Astrocyte of the spinal cord (primary cell): ENCODE results near the gene SH2D3C.

Experiments
- DNase-seq: peaks from one replicate; pipeline ENCODE4 v3.0.0; 2011; ENCODE audit warnings: low read depth, low spot score
- H3K4me3 ChIP-seq: 2 replicates; pipeline ENCODE4 v1.5.1; 2011; ENCODE audit warnings: low read depth, mild to moderate bottlenecking, low read length, moderate library complexity
- in situ Hi-C: cut with HindIII; loops from 2 replicates; pipeline ENCODE4 v1.10.0; 2017; ENCODE audit warnings: low sequenced_read_pairs
- TF ChIP-seq, protein P1 (sequence below): IDR thresholded peaks from 2 replicates; pipeline ENCODE4 v1.5.1; 2012; ENCODE audit warnings: low read depth, mild to moderate bottlenecking, low read length, inconsistent platforms

Gene SH2D3C

DNA sequence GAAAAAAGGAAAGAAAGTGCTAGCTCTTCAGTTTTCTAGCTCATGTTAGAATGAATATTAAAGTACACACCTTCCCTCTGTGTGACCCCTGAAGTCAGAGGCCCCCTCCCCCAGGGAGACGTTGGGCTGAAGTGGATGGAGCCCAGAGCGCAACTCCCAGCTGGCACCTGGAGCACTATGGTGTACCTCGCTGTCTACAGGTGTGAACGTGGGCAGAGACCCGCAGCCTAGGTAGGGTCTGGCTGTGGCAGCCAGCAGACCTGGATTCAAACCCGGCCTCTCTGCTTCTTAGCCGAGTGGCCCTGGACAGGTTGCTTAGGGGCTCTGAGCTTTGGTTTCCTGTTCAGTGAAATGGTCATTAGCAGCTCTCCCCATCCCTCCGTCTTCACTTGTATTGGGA, 49.7 kb downstream of the SH2D3C start:
- no peak for DNase-seq
- in situ Hi-C loops: no loop called here
- no peak overlapping the region for H3K4me3 ChIP-seq
- TF ChIP-seq, protein P1, sequence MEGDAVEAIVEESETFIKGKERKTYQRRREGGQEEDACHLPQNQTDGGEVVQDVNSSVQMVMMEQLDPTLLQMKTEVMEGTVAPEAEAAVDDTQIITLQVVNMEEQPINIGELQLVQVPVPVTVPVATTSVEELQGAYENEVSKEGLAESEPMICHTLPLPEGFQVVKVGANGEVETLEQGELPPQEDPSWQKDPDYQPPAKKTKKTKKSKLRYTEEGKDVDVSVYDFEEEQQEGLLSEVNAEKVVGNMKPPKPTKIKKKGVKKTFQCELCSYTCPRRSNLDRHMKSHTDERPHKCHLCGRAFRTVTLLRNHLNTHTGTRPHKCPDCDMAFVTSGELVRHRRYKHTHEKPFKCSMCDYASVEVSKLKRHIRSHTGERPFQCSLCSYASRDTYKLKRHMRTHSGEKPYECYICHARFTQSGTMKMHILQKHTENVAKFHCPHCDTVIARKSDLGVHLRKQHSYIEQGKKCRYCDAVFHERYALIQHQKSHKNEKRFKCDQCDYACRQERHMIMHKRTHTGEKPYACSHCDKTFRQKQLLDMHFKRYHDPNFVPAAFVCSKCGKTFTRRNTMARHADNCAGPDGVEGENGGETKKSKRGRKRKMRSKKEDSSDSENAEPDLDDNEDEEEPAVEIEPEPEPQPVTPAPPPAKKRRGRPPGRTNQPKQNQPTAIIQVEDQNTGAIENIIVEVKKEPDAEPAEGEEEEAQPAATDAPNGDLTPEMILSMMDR: no peak

DNA sequence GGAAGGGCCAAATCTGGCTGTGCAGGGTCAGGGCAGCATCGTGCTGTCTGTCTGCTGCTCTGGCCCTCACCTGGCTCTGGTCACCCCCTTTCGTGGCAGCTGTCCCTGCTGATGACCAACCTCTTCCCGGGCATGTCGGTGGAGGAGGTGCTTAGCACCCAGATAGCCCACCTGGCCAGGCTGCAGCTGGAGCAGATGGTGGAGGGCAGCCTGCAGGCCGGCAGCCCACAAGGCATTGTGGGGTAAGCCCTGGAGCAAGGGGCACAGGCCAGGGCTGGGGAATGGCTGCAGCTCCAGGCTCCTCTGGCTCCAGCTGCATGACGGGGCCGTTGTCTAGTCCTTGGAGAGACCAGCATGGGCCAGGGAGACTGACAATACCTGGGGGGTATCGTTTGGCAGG, 51.6 kb downstream of the SH2D3C start:
- no peak for DNase-seq
- in situ Hi-C loops: no loop called here
- TF ChIP-seq, protein P1: no peak
- no peak overlapping the region for H3K4me3 ChIP-seq

DNA sequence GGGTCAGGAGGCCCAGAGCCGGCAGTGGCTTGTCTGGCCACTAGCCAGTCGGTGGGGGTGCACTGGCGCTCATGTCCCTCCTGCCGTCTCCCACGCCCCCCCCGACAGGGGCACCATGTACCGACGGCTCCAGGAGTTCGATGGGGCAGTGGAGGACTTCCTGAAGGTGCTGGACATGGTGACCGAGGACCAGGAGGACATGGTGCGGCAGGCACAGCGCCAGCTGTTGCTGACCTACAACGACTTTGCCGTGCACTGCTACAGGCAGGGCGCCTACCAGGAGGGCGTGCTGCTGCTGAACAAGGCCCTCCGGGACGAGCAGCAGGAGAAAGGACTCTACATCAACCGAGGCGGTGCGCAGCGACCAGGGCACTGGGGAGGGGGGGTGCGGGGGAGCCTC, 54.5 kb downstream of the SH2D3C start:
- no peak for DNase-seq
- TF ChIP-seq, protein P1: no peak
- no peak overlapping the region for H3K4me3 ChIP-seq
- in situ Hi-C loops: no loop called here

GRCh38 chr9:127723444-127723843, 55.0 kb downstream of the SH2D3C start:
- in situ Hi-C loops: no loop called here
- no peak overlapping the region for H3K4me3 ChIP-seq
- TF ChIP-seq, protein P1: no peak
- peak; percentile 81 for DNase-seq

DNA sequence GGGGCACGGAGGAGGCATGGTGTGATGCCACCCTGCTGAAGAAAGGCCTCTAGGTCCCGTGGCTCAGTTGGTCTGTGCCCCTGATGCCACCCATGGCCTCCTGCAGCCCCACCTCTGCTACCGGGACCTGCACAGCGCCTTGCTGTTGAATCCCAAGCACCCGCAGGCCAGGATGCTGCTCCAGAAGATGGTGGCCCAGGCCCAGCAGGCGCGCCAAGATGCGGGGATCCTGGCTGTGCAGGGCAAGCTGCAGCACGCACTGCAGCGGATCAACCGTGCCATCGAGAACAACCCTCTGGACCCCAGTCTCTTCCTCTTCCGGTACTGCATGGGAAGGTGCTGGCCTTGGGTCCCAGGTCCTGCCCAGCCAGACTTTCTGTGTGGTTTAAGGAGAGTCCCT, 55.5 kb downstream of the SH2D3C start:
- TF ChIP-seq, protein P1: no peak
- in situ Hi-C loops: no loop called here
- no peak for DNase-seq
- no peak overlapping the region for H3K4me3 ChIP-seq

DNA sequence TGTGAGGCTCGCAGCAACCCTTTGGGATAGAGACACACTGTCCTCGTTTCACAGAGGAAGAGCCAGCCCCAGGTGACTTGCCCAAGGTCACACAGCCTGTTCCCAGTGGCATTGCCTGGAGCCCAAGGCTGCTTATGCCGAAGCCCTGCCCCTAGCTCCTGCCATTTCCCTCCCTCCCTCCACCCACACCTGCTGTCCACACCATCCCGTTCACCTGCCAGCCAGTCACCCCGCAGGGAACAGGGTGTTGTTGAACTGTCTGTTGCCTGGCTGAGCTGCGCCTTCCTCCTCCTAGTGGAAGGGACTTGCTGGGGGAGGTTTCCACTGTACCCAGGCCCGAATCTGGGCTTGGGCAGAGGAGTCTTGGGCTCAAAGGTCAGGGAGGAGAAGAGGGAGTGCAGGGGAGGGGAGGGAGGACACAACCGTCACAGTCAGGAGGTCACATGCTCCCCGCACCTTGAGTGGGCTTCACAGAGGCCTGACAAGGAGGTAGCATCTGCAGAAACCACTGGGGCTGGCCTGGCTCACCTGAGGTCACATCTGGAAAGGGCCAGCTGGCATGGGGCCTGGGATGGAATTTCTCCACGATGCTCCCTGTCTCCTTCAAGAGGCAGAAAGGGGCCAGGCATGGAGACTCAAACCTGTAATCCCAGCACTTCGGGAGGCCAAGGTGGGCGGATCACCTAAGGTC, 56.3 kb downstream of the SH2D3C start:
- no peak for DNase-seq
- in situ Hi-C loops: no loop called here
- H3K4me3 ChIP-seq: no peak overlapping the region
- TF ChIP-seq, protein P1: no peak

DNA sequence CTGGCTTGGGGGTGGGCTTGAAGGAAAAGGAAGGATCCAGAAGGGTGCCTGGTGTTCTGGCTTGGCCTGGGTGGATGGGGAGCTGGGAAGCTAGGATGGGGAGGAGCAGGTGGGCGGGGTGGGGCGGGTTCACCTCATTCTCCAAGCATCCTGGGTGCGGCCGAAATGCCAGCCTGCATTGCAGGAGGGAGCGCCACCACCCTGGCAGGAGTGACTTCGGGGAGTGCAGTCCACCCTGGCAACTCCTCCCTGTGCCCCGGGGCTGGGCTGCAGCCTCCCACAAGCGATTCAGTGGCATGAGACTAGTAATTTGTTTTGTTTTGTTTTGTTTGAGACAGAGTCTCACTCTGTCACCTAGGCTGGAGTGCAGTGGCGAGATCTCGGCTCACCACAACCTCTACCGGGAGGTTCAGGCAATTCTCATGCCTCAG, 57.1 kb downstream of the SH2D3C start:
- TF ChIP-seq, protein P1: no peak
- no peak for DNase-seq
- in situ Hi-C loops: no loop called here
- H3K4me3 ChIP-seq: no peak overlapping the region
